ENCODE results near the gene KATNB1.

Gene KATNB1, protein sequence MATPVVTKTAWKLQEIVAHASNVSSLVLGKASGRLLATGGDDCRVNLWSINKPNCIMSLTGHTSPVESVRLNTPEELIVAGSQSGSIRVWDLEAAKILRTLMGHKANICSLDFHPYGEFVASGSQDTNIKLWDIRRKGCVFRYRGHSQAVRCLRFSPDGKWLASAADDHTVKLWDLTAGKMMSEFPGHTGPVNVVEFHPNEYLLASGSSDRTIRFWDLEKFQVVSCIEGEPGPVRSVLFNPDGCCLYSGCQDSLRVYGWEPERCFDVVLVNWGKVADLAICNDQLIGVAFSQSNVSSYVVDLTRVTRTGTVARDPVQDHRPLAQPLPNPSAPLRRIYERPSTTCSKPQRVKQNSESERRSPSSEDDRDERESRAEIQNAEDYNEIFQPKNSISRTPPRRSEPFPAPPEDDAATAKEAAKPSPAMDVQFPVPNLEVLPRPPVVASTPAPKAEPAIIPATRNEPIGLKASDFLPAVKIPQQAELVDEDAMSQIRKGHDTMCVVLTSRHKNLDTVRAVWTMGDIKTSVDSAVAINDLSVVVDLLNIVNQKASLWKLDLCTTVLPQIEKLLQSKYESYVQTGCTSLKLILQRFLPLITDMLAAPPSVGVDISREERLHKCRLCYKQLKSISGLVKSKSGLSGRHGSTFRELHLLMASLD

GRCh38 chr16:57735755-57736418, at the start of gene KATNB1:
Gene KATNB1 (plus strand): TSS chr16:57735770. CDS start chr16:57737244, 1,474 bp downstream.
- H3F3A ChIP-seq (ENCODE audit: insufficient read depth, low read length): no peaks in the 10 kb centered on the region
- peak within 1 kb of the TSS; percentile 97 for H3K9ac ChIP-seq (ENCODE audit: low read length)
- no peaks in the 10 kb centered on the region for H3K9me2 ChIP-seq (ENCODE audit: low read depth, low read length)
- H3K9me3 ChIP-seq (ENCODE audit: low read length): peaks cover 12% of the 10 kb centered on the region; the same call in 1 of the 2 replicates
- H3K27ac ChIP-seq (ENCODE audit: low read depth, low read length, poor library complexity, severe bottlenecking): peak within 1 kb of the TSS; percentile 61
- H3K4me2 ChIP-seq (ENCODE audit: low read length): peak within 1 kb of the TSS; percentile 98
- no peaks in the 10 kb centered on the region for H3K79me2 ChIP-seq (ENCODE audit: insufficient read depth, low read length)
- H3K27me3 ChIP-seq (ENCODE audit: insufficient read depth, low read length): no peaks in the 10 kb centered on the region
- no peaks in the 10 kb centered on the region; the same call in 1 of the 2 replicates for H3K36me3 ChIP-seq (ENCODE audit: insufficient read depth, low read length)
- H3K4me3 ChIP-seq (ENCODE audit: low read depth, low read length, poor library complexity, severe bottlenecking): peak within 1 kb of the TSS; percentile 91
- peaks cover 20% of the 10 kb centered on the region for H3K4me1 ChIP-seq (ENCODE audit: insufficient read depth, low read length, severe bottlenecking)
- H4K20me1 ChIP-seq (ENCODE audit: insufficient read depth, low read length): no peaks in the 10 kb centered on the region
- no peak within 1 kb of the TSS for H2AFZ ChIP-seq (ENCODE audit: low read length)
- TF ChIP-seq, protein P1, sequence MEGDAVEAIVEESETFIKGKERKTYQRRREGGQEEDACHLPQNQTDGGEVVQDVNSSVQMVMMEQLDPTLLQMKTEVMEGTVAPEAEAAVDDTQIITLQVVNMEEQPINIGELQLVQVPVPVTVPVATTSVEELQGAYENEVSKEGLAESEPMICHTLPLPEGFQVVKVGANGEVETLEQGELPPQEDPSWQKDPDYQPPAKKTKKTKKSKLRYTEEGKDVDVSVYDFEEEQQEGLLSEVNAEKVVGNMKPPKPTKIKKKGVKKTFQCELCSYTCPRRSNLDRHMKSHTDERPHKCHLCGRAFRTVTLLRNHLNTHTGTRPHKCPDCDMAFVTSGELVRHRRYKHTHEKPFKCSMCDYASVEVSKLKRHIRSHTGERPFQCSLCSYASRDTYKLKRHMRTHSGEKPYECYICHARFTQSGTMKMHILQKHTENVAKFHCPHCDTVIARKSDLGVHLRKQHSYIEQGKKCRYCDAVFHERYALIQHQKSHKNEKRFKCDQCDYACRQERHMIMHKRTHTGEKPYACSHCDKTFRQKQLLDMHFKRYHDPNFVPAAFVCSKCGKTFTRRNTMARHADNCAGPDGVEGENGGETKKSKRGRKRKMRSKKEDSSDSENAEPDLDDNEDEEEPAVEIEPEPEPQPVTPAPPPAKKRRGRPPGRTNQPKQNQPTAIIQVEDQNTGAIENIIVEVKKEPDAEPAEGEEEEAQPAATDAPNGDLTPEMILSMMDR (IDR thresholded peaks at IDR 0.05; ENCODE audit: low read length): no peak
- TF ChIP-seq EZH2 (IDR thresholded peaks at IDR 0.05; ENCODE audit: borderline replicate concordance, low read length): no peak

- Histone ChIP-seq H3K4me3 (ENCODE audit: low read depth, low read length, poor library complexity, severe bottlenecking) (no peak overlapping the region), H3K9me3 (ENCODE audit: low read length) (no peaks in the 10 kb centered on the region), H2AFZ (ENCODE audit: low read length) (no peak overlapping the region), H3K27ac (ENCODE audit: low read depth, low read length, poor library complexity, severe bottlenecking) (no peak overlapping the region), H4K20me1 (ENCODE audit: insufficient read depth, low read length) (no peaks in the 10 kb centered on the region), H3K36me3 (ENCODE audit: insufficient read depth, low read length) (no peaks in the 10 kb centered on the region), H3K27me3 (ENCODE audit: insufficient read depth, low read length) (peaks cover 5% of the 10 kb centered on the region; the same call in 1 of the 2 replicates), H3F3A (ENCODE audit: insufficient read depth, low read length) (no peaks in the 10 kb centered on the region), H3K79me2 (ENCODE audit: insufficient read depth, low read length) (no peaks in the 10 kb centered on the region), H3K9ac (ENCODE audit: low read length) (no peak overlapping the region), H3K9me2 (ENCODE audit: low read depth, low read length) (no peaks in the 10 kb centered on the region), H3K4me2 (ENCODE audit: low read length) (no peak overlapping the region), H3K4me1 (ENCODE audit: insufficient read depth, low read length, severe bottlenecking) (no peaks in the 10 kb centered on the region)
- TF ChIP-seq, protein P1 (IDR thresholded peaks at IDR 0.05; ENCODE audit: low read length): no peak
- no peak for TF ChIP-seq EZH2 (IDR thresholded peaks at IDR 0.05; ENCODE audit: borderline replicate concordance, low read length)
These were observed 49.0 kb upstream of the KATNB1 start for GRCh38 chr16:57686577-57686976.

- no peaks in the 10 kb centered on the region for H3F3A ChIP-seq (ENCODE audit: insufficient read depth, low read length)
- H3K27me3 ChIP-seq (ENCODE audit: insufficient read depth, low read length): peaks cover 5% of the 10 kb centered on the region; the same call in 1 of the 2 replicates
- H3K9me3 ChIP-seq (ENCODE audit: low read length): no peaks in the 10 kb centered on the region
- H3K4me2 ChIP-seq (ENCODE audit: low read length): no peak overlapping the region
- no peak overlapping the region for H2AFZ ChIP-seq (ENCODE audit: low read length)
- H3K4me3 ChIP-seq (ENCODE audit: low read depth, low read length, poor library complexity, severe bottlenecking): no peak overlapping the region
- H4K20me1 ChIP-seq (ENCODE audit: insufficient read depth, low read length): no peaks in the 10 kb centered on the region
- H3K79me2 ChIP-seq (ENCODE audit: insufficient read depth, low read length): no peaks in the 10 kb centered on the region
- TF ChIP-seq, protein P1 (IDR thresholded peaks at IDR 0.05; ENCODE audit: low read length): no peak
- no peak for TF ChIP-seq EZH2 (IDR thresholded peaks at IDR 0.05; ENCODE audit: borderline replicate concordance, low read length)
- no peak overlapping the region for H3K9ac ChIP-seq (ENCODE audit: low read length)
- H3K27ac ChIP-seq (ENCODE audit: low read depth, low read length, poor library complexity, severe bottlenecking): no peak overlapping the region
- no peaks in the 10 kb centered on the region for H3K9me2 ChIP-seq (ENCODE audit: low read depth, low read length)
- H3K36me3 ChIP-seq (ENCODE audit: insufficient read depth, low read length): no peaks in the 10 kb centered on the region
- H3K4me1 ChIP-seq (ENCODE audit: insufficient read depth, low read length, severe bottlenecking): no peaks in the 10 kb centered on the region
These were observed 48.1 kb upstream of the KATNB1 start for GRCh38 chr16:57687363-57687929.
